ENCODE results near the gene PARD3.

- TF ChIP-seq CTCF (IDR thresholded peaks at IDR 0.05), result no peak
- TF ChIP-seq POLR2A (IDR thresholded peaks at IDR 0.05), result no peak
- TF ChIP-seq POLR2AphosphoS5 (IDR thresholded peaks at IDR 0.05), result no peak
Measured at GRCh38 chr10:34345383-34345782, 469.7 kb downstream of the PARD3 start.
